GM12878 (cell line): ENCODE results near the gene SLC25A45. TPM values are rescaled to one million over a fixed set of nuclear protein-coding genes. Genes with fewer than 3 reads are reported as not detected.

ENCODE experiments used
- CHD4 ChIP-seq: fragments of 200-600 bp; sonication (generic); IDR thresholded peaks from 2 replicates; pipeline ENCODE4 v1.6.1; 2016; ENCODE audit warnings: mild to moderate bottlenecking
- CREB1 ChIP-seq: IDR thresholded peaks from 2 replicates; pipeline ENCODE4 v1.6.1; 2012; ENCODE audit warnings: low read depth, mild to moderate bottlenecking, inconsistent platforms
- EED ChIP-seq: sonication (generic); IDR thresholded peaks from 2 replicates; pipeline ENCODE4 v1.6.1; 2016; ENCODE audit warnings: antibody characterized with exemption, low read depth
- IRF4 ChIP-seq: IDR thresholded peaks from 2 replicates; pipeline ENCODE4 v1.6.1; 2011; ENCODE audit warnings: low read depth, low read length
- LARP7 ChIP-seq: fragments of 450-650 bp; IDR thresholded peaks from 2 replicates; pipeline ENCODE4 v1.6.1; 2017; ENCODE audit warnings: mild to moderate bottlenecking
- MXI1 ChIP-seq: fragments of 150-350 bp; IDR thresholded peaks from 2 replicates; pipeline ENCODE4 v1.6.1; 2011; ENCODE audit warnings: low read depth, mild to moderate bottlenecking, inconsistent platforms, low read length, improper control_type of control experiment
- NFYB ChIP-seq: IDR thresholded peaks from 2 replicates; pipeline ENCODE4 v1.6.1; 2011; ENCODE audit warnings: low read depth, mild to moderate bottlenecking, low read length, improper control_type of control experiment, moderate library complexity; ENCODE audit not compliant: insufficient read depth
- NR2C1 ChIP-seq: fragments of 450-650 bp; IDR thresholded peaks from 2 replicates; pipeline ENCODE4 v1.6.1; 2017; ENCODE audit warnings: antibody characterized with exemption, mild to moderate bottlenecking, moderate library complexity
- SMAD5 ChIP-seq: IDR thresholded peaks from 2 replicates; pipeline ENCODE4 v1.6.1; 2016; ENCODE audit warnings: antibody characterized with exemption, low read depth
- SREBF1 ChIP-seq: IDR thresholded peaks from 2 replicates; pipeline ENCODE4 v1.6.1; 2012; ENCODE audit warnings: mild to moderate bottlenecking, low read length
- TCF12 ChIP-seq: IDR thresholded peaks from 2 replicates; pipeline ENCODE4 v1.6.1; 2011; ENCODE audit warnings: low read depth, mild to moderate bottlenecking, low read length
- TCF3 ChIP-seq: IDR thresholded peaks from 2 replicates; pipeline ENCODE4 v1.6.1; 2012; ENCODE audit warnings: low read depth, mild to moderate bottlenecking, low read length, borderline replicate concordance; ENCODE audit not compliant: insufficient read depth
- TCF7 ChIP-seq: IDR thresholded peaks from 2 replicates; pipeline ENCODE4 v1.6.1; 2014; ENCODE audit warnings: antibody characterized with exemption, borderline replicate concordance
- WRNIP1 ChIP-seq: IDR thresholded peaks from 2 replicates; pipeline ENCODE4 v1.6.1; 2011; ENCODE audit warnings: low read depth, low read length, improper control_type of control experiment, borderline replicate concordance
- polyA plus RNA-seq, 11 experiments: library from polyadenylated mRNA; depleted of rRNA in 4 of 11; unstranded in 6 of 11; stranded (reverse) in 5 of 11; fragments of >200 nt; fragmentation: Nextera tagmentation in 4 of 11; fragmentation: Illumina TruSeq in 1 of 11; extraction: Ambion mirVana in 4 of 11; extraction: Trizol in 1 of 11; gene quantifications; 1 replicate in 1 of 11; 2 replicates in 10 of 11; pipeline versions ENCODE4 v1.2.1 to v1.2.3, GENCODE V29; 2011 to 2016; ENCODE audit warnings: inconsistent platforms in 2 of 11, missing spikeins in 2 of 11, low read depth in 1 of 11
- total RNA-seq, 4 experiments: library from RNA; depleted of rRNA in 3 of 4; stranded (reverse); fragments of >200 nt in 3 of 4; fragmentation: Illumina TruSeq in 1 of 4; extraction: Trizol in 1 of 4; gene quantifications; 2 replicates each; pipeline versions ENCODE4 v1.2.1 to v1.2.3, GENCODE V29; 2013 to 2021
- TF ChIP-seq, protein P1 (sequence below): fragments of 450-650 bp; IDR thresholded peaks from 2 replicates; pipeline ENCODE4 v1.6.1; 2017; ENCODE audit warnings: mild to moderate bottlenecking, moderate library complexity
- TF ChIP-seq, protein P2 (sequence below), 3 experiments: IDR thresholded peaks in 2 of 3; conservative IDR thresholded peaks in 1 of 3; 2 replicates each; pipeline ENCODE4 v1.5.1; 2011; ENCODE audit warnings: low read depth in 3 of 3, low read length in 3 of 3, mild to moderate bottlenecking in 3 of 3, control low read depth in 2 of 3, moderate library complexity in 2 of 3, inconsistent platforms in 1 of 3, mixed read lengths in 1 of 3; ENCODE audit not compliant: control insufficient read depth in 2 of 3, insufficient read depth in 1 of 3; ENCODE audit errors: extremely low read depth in 1 of 3
- TF ChIP-seq, protein P3 (sequence below): IDR thresholded peaks from 2 replicates; pipeline ENCODE4 v1.6.1; 2011; ENCODE audit warnings: mild to moderate bottlenecking, low read depth, low read length, moderate library complexity; ENCODE audit not compliant: insufficient replicate concordance
- TF ChIP-seq, protein P4 (sequence below): fragments of 450-650 bp; IDR thresholded peaks from 2 replicates; pipeline ENCODE4 v1.6.1; 2016; ENCODE audit warnings: mild to moderate bottlenecking
- TF ChIP-seq, protein P5 (sequence below): fragments of 450-650 bp; conservative IDR thresholded peaks from 2 replicates; pipeline ENCODE4 v1.6.1; 2017; ENCODE audit warnings: mild to moderate bottlenecking, moderate library complexity

Gene SLC25A45
- total and polyA plus RNA-seq, 10 of the 15 experiments (the other 5 are each of a cell fraction or from before 2014, with no cell fraction given): 4.1 to 35.2 (median 20.3) TPM

DNA sequence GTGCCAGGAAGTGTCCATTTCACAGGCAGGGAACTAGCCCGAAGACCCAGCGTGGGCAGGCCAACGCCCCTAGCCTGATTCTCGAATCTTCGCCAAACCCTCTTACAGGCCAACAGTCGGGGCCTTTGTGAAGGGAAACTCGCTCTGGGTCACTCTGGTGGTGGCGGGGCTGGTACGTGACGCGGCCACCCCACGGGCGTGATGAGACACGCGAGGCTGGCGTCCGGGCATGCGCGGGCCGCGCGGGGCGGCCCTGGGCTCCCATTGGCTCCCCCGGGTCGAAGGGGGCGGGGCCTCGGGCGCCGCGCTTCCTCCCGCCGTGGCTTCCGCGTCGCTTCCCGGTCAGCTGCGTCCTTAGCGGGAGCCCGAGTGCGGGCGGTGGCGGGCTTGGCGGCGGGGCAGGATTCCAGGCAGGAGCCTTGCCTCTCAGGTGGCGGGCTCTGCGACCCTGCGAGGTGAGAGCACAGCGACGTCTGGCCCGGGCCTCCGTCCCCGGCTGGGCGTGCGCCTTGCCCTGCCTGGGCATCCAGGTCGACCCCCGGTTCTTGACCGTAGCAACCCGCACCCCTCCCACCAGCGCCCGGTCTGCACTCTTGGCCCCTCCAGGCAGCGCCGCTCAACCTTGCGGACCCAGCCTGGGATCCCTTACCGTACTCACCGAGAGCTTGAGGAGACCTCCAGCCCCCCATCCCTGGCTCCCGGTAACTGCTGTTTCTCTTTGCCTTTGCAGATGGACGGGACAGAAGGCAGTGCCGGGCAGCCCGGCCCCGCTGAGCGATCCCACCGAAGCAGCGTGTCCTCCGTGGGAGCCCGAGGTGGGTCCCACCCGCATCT, 4.1 kb upstream of the SLC25A45 start, which contains the start of gene FRMD8 (continued):
- TF ChIP-seq, protein P1, sequence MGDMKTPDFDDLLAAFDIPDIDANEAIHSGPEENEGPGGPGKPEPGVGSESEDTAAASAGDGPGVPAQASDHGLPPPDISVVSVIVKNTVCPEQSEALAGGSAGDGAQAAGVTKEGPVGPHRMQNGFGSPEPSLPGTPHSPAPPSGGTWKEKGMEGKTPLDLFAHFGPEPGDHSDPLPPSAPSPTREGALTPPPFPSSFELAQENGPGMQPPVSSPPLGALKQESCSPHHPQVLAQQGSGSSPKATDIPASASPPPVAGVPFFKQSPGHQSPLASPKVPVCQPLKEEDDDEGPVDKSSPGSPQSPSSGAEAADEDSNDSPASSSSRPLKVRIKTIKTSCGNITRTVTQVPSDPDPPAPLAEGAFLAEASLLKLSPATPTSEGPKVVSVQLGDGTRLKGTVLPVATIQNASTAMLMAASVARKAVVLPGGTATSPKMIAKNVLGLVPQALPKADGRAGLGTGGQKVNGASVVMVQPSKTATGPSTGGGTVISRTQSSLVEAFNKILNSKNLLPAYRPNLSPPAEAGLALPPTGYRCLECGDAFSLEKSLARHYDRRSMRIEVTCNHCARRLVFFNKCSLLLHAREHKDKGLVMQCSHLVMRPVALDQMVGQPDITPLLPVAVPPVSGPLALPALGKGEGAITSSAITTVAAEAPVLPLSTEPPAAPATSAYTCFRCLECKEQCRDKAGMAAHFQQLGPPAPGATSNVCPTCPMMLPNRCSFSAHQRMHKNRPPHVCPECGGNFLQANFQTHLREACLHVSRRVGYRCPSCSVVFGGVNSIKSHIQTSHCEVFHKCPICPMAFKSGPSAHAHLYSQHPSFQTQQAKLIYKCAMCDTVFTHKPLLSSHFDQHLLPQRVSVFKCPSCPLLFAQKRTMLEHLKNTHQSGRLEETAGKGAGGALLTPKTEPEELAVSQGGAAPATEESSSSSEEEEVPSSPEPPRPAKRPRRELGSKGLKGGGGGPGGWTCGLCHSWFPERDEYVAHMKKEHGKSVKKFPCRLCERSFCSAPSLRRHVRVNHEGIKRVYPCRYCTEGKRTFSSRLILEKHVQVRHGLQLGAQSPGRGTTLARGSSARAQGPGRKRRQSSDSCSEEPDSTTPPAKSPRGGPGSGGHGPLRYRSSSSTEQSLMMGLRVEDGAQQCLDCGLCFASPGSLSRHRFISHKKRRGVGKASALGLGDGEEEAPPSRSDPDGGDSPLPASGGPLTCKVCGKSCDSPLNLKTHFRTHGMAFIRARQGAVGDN: peak; percentile 98
- TF ChIP-seq CHD4 (no peak), NFYB (peak; percentile 92), LARP7 (peak; percentile 84), TCF7 (no peak), MXI1 (0 out of 2 replicates have a peak, but pooled peaks have one; percentile 35), TCF12 (0 out of 2 replicates have a peak, but pooled peaks have one; percentile 6), TCF3 (no peak), EED (peak; percentile 41; the same call in 1 of the 2 replicates), SMAD5 (peak; percentile 67; the same call in 1 of the 2 replicates), CREB1 (peak; percentile 50; the same call in 1 of the 2 replicates), NR2C1 (0 out of 2 replicates have a peak, but pooled peaks have one; percentile 22), SREBF1 (no peak), WRNIP1 (no peak), IRF4 (no peak)
- TF ChIP-seq, protein P2, sequence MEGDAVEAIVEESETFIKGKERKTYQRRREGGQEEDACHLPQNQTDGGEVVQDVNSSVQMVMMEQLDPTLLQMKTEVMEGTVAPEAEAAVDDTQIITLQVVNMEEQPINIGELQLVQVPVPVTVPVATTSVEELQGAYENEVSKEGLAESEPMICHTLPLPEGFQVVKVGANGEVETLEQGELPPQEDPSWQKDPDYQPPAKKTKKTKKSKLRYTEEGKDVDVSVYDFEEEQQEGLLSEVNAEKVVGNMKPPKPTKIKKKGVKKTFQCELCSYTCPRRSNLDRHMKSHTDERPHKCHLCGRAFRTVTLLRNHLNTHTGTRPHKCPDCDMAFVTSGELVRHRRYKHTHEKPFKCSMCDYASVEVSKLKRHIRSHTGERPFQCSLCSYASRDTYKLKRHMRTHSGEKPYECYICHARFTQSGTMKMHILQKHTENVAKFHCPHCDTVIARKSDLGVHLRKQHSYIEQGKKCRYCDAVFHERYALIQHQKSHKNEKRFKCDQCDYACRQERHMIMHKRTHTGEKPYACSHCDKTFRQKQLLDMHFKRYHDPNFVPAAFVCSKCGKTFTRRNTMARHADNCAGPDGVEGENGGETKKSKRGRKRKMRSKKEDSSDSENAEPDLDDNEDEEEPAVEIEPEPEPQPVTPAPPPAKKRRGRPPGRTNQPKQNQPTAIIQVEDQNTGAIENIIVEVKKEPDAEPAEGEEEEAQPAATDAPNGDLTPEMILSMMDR (IDR thresholded peaks at IDR 0.05 in 2 of 3, conservative IDR thresholded peaks at IDR 0.05 in 1 of 3; ENCODE audit: control insufficient read depth in 2 of 3, extremely low read depth in 1 of 3, insufficient read depth in 1 of 3, low read depth in 3 of 3, low read length in 3 of 3): no peak
- TF ChIP-seq, protein P3, sequence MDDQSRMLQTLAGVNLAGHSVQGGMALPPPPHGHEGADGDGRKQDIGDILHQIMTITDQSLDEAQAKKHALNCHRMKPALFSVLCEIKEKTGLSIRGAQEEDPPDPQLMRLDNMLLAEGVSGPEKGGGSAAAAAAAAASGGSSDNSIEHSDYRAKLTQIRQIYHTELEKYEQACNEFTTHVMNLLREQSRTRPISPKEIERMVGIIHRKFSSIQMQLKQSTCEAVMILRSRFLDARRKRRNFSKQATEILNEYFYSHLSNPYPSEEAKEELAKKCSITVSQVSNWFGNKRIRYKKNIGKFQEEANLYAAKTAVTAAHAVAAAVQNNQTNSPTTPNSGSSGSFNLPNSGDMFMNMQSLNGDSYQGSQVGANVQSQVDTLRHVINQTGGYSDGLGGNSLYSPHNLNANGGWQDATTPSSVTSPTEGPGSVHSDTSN: no peak
- TF ChIP-seq, protein P4, sequence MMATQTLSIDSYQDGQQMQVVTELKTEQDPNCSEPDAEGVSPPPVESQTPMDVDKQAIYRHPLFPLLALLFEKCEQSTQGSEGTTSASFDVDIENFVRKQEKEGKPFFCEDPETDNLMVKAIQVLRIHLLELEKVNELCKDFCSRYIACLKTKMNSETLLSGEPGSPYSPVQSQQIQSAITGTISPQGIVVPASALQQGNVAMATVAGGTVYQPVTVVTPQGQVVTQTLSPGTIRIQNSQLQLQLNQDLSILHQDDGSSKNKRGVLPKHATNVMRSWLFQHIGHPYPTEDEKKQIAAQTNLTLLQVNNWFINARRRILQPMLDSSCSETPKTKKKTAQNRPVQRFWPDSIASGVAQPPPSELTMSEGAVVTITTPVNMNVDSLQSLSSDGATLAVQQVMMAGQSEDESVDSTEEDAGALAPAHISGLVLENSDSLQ: 0 out of 2 replicates have a peak, but pooled peaks have one; percentile 20
- TF ChIP-seq, protein P5, sequence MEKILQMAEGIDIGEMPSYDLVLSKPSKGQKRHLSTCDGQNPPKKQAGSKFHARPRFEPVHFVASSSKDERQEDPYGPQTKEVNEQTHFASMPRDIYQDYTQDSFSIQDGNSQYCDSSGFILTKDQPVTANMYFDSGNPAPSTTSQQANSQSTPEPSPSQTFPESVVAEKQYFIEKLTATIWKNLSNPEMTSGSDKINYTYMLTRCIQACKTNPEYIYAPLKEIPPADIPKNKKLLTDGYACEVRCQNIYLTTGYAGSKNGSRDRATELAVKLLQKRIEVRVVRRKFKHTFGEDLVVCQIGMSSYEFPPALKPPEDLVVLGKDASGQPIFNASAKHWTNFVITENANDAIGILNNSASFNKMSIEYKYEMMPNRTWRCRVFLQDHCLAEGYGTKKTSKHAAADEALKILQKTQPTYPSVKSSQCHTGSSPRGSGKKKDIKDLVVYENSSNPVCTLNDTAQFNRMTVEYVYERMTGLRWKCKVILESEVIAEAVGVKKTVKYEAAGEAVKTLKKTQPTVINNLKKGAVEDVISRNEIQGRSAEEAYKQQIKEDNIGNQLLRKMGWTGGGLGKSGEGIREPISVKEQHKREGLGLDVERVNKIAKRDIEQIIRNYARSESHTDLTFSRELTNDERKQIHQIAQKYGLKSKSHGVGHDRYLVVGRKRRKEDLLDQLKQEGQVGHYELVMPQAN: peak; percentile 90
